ENCODE data around the gene SMARCA2.

The SMARCA2 gene

GRCh38 chr9:2220036-2220435 is 204.9 kb downstream of the SMARCA2 start:
- no peak for TF ChIP-seq CTCF (IDR thresholded peaks at IDR 0.05; ENCODE audit: low read length)
- no peak for TF ChIP-seq EZH2 (IDR thresholded peaks at IDR 0.05; ENCODE audit: borderline replicate concordance, low read length)

GRCh38 chr9:2227144-2227867 is 212.2 kb downstream of the SMARCA2 start:
- Histone ChIP-seq H4K20me1 (ENCODE audit: insufficient read depth, low read length) (no peaks in the 10 kb centered on the region), H3F3A (ENCODE audit: insufficient read depth, low read length) (no peaks in the 10 kb centered on the region), H3K4me3 (ENCODE audit: low read depth, low read length, poor library complexity, severe bottlenecking) (no peak overlapping the region), H3K9ac (ENCODE audit: low read length) (no peak overlapping the region), H3K4me1 (ENCODE audit: insufficient read depth, low read length, severe bottlenecking) (peaks cover 19% of the 10 kb centered on the region), H3K4me2 (ENCODE audit: low read length) (no peak overlapping the region), H3K79me2 (ENCODE audit: insufficient read depth, low read length) (no peaks in the 10 kb centered on the region), H3K36me3 (ENCODE audit: insufficient read depth, low read length) (no peaks in the 10 kb centered on the region), H2AFZ (ENCODE audit: low read length) (no peak overlapping the region), H3K27me3 (ENCODE audit: insufficient read depth, low read length) (no peaks in the 10 kb centered on the region), H3K9me3 (ENCODE audit: low read length) (peaks cover 3% of the 10 kb centered on the region; the same call in 1 of the 2 replicates), H3K27ac (ENCODE audit: low read depth, low read length, poor library complexity, severe bottlenecking) (no peak overlapping the region), H3K9me2 (ENCODE audit: low read depth, low read length) (no peaks in the 10 kb centered on the region)
- TF ChIP-seq EZH2 (IDR thresholded peaks at IDR 0.05; ENCODE audit: borderline replicate concordance, low read length) (no peak), CTCF (IDR thresholded peaks at IDR 0.05; ENCODE audit: low read length) (no peak)

More at GRCh38 chr9:2220036-2220435, 204.9 kb downstream of the SMARCA2 start:
- H4K20me1 ChIP-seq (ENCODE audit: insufficient read depth, low read length) = no peaks in the 10 kb centered on the region
- H3K4me1 ChIP-seq (ENCODE audit: insufficient read depth, low read length, severe bottlenecking) = no peaks in the 10 kb centered on the region
- no peak overlapping the region for H3K9ac ChIP-seq (ENCODE audit: low read length)
- H3K4me2 ChIP-seq (ENCODE audit: low read length) = no peak overlapping the region
- H3K9me3 ChIP-seq (ENCODE audit: low read length) = peaks cover 3% of the 10 kb centered on the region; the same call in 1 of the 2 replicates
- no peaks in the 10 kb centered on the region for H3K9me2 ChIP-seq (ENCODE audit: low read depth, low read length)
- no peak overlapping the region for H3K27ac ChIP-seq (ENCODE audit: low read depth, low read length, poor library complexity, severe bottlenecking)
- H2AFZ ChIP-seq (ENCODE audit: low read length) = no peak overlapping the region
- no peaks in the 10 kb centered on the region for H3K27me3 ChIP-seq (ENCODE audit: insufficient read depth, low read length)
- no peaks in the 10 kb centered on the region for H3K36me3 ChIP-seq (ENCODE audit: insufficient read depth, low read length)
- H3K79me2 ChIP-seq (ENCODE audit: insufficient read depth, low read length) = no peaks in the 10 kb centered on the region
- H3K4me3 ChIP-seq (ENCODE audit: low read depth, low read length, poor library complexity, severe bottlenecking) = no peak overlapping the region
- H3F3A ChIP-seq (ENCODE audit: insufficient read depth, low read length) = no peaks in the 10 kb centered on the region

- H3K9me3 ChIP-seq (ENCODE audit: low read length) = peaks cover 3% of the 10 kb centered on the region; the same call in 1 of the 2 replicates
- no peak overlapping the region for H3K9ac ChIP-seq (ENCODE audit: low read length)
- H4K20me1 ChIP-seq (ENCODE audit: insufficient read depth, low read length) = no peaks in the 10 kb centered on the region
- H3F3A ChIP-seq (ENCODE audit: insufficient read depth, low read length) = no peaks in the 10 kb centered on the region
- peaks cover 19% of the 10 kb centered on the region for H3K4me1 ChIP-seq (ENCODE audit: insufficient read depth, low read length, severe bottlenecking)
- H3K79me2 ChIP-seq (ENCODE audit: insufficient read depth, low read length) = no peaks in the 10 kb centered on the region
- no peaks in the 10 kb centered on the region for H3K36me3 ChIP-seq (ENCODE audit: insufficient read depth, low read length)
- no peak overlapping the region for H3K4me3 ChIP-seq (ENCODE audit: low read depth, low read length, poor library complexity, severe bottlenecking)
- no peak overlapping the region for H3K27ac ChIP-seq (ENCODE audit: low read depth, low read length, poor library complexity, severe bottlenecking)
- H3K27me3 ChIP-seq (ENCODE audit: insufficient read depth, low read length) = no peaks in the 10 kb centered on the region
- 0 out of 2 replicates have a peak overlapping the region, but pooled peaks have one; percentile 24 for H2AFZ ChIP-seq (ENCODE audit: low read length)
- peak; percentile 90 for TF ChIP-seq CTCF (IDR thresholded peaks at IDR 0.05; ENCODE audit: low read length)
- TF ChIP-seq EZH2 (IDR thresholded peaks at IDR 0.05; ENCODE audit: borderline replicate concordance, low read length) = no peak
- no peaks in the 10 kb centered on the region for H3K9me2 ChIP-seq (ENCODE audit: low read depth, low read length)
- H3K4me2 ChIP-seq (ENCODE audit: low read length) = no peak overlapping the region
Observed at GRCh38 chr9:2228132-2228531, 213.0 kb downstream of the SMARCA2 start.
